ENCODE results near the gene EPN1.
"Not testable (repeated sequence)": the region's sequence is repeated elsewhere in the genome, so short reads cannot be mapped to it uniquely, and the experiment has no call there.

Gene EPN1

DNA sequence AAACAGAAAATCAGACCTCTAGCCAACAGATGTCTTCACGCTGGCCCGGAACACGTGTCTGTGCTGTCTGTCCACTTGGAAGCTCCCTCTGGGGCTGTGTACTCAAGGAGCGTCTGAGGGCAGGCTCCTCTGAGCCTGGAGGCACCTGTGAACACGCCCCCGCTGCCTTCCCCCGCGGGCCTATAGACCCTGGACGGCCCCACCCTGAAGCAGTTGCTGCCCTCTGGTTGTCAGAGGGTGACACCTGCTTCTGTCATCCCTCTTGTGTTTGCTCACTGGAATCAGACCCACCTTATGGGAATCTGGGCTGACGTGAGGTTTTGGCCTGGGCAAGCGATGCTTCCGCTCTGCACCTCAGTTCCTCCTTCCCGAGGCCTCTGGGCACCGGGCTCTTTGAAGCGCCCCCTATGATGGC is 19.2 kb downstream of the EPN1 start:
- DNase-seq: no peak

DNA sequence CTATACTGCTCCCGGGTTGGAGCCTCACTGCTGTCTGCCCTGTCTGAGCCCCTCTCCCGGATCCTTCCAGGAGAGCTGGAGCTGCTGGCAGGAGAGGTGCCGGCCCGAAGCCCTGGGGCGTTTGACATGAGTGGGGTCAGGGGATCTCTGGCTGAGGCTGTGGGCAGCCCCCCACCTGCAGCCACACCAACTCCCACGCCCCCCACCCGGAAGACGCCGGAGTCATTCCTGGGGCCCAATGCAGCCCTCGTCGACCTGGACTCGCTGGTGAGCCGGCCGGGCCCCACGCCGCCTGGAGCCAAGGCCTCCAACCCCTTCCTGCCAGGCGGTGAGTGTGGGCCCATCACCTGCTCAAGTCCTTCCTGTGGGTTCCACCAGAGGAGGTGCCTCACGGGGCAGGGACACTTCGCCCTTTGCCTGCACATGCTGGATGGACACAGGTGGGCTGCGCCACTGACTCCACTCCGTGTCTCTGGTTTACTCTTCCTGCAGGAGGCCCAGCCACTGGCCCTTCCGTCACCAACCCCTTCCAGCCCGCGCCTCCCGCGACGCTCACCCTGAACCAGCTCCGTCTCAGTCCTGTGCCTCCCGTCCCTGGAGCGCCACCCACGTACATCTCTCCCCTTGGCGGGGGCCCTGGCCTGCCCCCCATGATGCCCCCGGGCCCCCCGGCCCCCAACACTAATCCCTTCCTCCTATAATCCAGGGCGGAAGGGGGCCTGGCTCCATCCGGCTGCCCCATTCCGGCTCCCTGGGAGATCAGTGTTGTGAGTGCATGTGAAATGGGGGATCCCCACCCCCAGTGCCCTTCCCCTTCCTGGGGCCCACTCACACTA is 19.8 kb downstream of the EPN1 start:
- DNase-seq: no peak

DNA sequence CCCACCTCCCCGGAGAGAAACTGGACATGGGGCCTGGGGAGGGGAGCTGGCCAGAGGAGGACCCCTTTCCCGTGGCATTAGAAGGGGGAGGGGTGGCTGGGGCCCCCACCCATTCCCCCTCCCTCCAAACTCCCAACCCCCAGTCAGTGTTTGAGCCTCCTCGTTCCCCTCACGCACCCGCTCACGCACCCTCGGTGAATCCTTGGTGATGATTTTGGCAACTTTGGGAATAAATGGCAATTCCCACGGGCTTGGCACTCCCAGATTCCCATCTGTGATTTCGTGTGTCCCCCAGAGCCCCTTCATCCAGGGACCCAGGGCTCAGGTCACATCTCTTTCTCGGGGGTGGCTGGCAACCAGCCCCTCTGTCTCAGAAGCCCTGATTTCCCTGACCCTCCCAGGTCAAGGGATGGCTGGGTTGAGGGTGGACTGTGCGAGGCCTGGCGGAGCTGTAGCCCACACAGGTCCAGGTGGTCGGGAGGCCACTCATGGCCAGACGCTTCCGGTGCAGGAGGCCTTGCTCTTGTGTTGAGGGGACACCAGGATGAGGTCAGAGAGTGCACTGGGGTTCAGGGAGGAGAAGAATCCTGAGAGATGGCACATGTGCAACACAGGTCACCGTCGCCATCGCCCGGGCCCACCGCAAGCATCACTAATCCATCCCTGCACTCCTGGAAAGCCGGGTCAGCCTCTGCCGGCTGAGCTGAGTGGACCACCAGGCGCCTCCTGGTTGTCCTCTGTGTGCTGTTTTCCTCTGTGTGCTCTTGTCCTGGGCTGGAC is 20.7 kb downstream of the EPN1 start:
- DNase-seq: no peak

DNA sequence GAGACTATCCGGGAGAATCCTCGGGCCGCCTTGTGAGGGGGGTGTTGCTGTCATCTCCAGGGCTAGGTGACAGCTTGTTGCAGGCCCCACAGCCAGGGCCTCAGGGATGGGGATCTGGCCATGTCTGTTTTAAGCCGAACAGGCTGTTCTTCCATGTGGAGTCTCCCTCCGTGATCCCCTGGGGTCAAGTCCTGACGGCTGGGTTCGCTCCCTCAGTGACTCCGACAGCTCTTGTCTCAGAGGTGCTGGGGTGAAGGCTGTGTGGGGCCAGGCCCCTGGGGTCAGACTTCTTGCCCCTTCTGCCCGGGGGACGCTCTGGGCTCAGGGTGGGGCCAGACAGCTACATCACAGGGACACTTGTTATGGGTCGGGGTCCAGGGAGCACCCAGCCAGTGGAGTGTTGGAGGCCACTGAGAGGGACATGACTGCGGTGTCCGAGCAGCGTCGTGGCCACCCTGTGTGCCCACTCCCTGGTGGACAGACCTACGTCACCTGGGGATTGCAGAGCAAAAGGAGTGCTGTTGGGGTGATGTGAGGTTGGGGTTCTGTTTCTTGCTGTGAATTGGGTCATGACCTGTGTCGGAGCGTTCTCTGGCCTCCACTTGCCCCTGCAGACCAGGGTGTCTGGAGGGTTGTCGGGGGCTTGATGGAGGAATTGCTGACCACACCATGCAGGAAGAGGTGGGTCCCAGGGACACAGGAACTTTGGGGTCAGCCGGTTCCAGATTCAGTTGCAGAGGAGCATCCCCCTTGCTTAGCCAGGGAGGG is 21.5 kb downstream of the EPN1 start:
- no peak for DNase-seq

DNA sequence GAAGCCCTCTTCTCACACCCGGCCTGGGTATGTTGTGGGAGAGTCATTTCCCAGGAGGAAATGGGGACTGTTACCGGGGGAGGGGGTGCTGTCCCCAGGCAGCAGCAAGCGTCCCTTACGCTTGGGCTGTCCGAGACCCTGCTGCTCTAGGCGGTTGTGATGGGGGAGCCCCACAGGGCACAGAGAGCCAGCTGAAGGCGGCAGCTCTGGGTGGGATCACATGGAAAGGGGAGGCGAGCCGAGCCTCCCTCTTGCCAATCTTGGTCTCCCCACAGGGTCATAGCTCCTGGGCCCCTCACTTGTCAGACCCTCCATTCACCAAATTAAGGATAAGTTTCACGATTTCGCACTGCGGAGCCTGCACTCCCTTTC is 22.0 kb downstream of the EPN1 start:
- DNase-seq: no peak

DNA sequence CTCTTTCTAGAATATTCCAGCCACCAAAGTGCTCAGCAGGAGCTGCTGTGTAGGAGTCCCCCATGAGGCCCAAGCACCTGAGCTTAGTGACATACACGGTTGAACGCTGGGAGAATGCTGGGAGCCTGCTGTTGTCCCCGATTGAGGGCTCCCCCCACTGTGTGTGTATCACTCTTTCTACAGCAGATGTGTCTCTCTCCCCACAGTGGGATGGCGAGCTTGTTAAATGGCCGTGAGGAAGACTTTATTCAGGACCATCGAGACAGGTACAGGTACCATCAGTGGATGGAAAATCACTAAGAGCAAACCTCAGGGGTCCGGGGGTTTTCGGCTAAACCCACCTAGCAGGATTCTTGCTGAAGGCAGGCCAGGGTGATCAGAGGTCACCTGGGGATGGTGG is 22.7 kb downstream of the EPN1 start:
- DNase-seq: no peak

DNA sequence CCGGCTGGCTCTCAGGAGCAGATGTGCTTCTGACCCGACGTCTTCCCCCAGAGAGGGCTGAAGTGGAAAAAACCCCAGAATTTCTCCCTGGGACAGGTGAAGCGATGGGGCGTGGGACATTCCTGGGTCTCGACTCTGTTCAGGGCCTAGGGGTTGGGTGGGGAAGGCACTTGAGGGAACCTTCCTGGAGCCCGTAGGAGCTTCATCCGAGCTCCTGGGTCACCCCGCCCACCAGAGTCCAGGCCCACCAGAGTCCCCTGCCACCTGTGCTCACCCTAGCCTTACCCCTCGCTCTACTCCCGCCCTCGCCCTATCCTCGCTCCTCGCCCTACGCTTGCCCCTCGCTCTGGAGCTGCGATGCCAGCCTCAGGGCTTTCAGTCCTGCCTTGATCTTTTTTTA is 23.2 kb downstream of the EPN1 start:
- DNase-seq: no peak

DNA sequence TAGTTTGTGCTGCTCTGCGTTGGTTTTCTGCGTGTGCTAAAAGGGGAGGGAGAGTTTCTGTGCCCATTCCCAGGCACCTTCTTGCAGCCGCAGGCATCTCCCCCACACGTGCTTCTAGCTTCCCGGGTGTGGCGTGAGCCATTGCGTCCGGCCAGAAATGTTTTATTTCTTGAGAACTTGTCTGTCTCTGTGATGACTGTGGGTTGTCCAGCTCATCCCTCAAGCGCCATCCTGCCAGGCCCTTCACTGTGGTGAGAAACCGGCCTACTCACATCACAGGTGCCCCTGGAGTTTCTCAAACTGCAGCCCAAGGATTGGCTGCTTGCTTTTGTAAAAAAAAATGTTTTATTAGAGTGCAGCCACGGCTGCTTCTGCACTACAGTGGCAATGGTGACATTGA is 24.2 kb downstream of the EPN1 start:
- no peak for DNase-seq

DNA sequence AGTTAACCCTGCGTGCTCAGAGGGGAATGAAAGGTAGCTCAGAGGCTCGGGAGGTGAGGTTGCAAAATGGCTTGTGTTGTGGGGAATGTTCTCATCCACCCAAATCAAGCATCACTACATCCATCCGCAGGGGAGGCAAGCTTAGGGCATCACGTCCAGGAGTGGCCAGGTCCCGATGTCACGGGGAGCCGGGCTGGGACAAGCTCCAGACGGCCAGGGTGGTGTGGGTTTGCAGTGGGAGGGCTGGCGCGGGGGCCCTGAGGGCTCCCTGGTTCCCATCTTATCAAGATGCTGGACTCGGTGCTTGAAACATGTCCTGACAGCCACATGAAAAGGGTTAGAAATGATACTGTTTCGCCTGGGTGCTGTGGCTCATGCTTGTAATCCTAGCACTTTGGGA is 25.8 kb downstream of the EPN1 start:
- no peak for DNase-seq

DNA sequence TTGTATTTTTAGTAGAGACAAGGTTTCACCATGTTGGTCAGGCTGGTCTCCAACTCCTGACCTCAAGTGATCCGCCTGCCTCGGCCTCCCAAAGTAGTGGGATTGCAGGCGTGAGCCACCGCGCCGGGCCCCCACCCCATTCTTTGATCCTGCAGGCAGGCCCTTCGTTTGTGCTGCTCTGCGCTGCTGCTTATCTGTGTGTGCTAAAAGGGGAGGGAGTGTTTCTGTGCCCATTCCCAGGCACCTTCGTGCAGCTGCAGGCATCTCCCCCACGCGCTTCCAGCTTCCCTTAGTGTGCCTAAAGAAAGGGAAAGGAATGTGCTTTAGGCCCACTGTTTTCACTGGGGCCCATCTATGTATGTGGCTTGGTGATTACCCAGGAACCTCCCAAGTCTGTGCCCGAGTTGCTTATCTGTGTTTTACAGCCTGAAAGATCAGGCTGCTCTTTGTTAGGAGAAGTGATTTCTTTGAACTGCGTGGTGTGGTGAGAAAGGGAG is 27.2 kb downstream of the EPN1 start:
- no peak for DNase-seq

DNA sequence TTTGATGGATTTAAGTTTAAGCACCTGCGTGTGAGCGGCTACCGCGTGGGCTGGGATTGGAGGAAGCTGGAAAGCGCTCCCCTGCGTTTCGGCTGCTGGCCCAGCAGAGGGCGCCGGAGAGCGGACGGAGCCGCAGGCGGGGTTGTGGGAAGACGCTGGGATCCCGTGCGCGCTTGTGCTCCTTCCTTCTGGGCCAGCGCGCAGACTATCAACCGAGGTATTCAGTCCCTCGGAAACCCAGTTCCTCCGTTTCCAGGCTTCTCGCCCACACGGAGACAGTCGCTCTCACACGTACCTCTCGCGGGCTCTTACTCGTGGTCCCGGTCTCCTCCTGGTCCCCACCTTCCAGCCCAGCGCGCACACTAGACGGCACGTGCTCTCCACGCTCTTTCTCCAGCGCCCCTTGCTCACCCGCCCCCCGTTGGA is 28.8 kb downstream of the EPN1 start:
- no peak for DNase-seq

DNA sequence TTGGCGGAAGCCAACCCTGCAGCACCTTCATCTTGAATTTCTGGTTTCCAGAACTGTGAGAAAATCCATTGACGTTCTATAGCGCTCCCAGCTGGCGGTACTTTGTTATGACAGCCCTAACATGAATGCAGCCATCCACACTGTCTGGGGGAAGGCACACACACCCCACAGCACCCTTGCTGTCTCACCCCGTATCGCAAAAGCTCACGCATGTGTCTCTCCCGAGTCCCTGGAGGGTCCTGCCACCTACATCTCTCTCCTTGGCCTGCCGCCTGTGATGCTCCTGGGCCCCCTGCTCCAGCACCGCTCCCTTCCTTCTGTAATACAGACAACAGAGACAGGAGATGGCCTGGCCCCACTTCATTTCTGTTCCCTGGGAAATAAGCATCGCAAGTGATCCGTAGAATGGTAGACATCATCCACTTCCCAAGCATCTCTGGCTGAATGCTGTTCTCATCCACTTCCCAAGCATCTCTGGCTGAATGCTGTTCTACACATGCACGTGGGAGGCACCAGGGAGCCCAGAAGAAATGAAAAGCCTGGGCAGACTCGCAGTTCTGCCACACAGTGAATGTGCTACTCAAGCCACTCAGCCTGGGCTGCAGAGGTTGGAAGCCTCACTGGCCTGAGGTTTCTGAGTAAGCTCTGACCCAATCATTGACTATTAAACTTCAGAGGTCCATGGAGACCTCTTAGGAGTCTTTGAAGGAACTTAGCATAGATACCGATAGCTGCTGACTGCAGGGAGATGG is 29.6 kb downstream of the EPN1 start:
- no peak for DNase-seq

DNA sequence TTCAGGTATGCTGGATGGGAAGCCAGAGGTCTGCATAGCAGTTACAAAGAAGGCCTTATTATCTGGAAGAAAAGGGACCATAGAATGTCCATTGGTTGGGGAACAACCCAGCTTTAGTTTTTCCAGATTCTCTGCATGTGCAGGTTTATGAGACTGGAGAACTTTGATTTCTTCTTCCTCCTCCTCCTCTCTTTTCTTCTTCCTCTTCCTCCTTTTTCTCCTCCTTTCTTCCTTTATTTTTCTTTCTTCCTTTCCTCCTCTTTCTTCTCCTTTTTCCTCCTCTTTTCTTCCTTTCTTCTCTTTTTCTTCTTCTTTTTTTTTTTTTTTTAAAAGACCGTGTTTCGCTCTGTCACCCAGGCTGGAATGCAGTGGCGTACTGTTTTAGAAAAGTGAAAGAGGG is 30.9 kb downstream of the EPN1 start:
- no peak for DNase-seq

DNA sequence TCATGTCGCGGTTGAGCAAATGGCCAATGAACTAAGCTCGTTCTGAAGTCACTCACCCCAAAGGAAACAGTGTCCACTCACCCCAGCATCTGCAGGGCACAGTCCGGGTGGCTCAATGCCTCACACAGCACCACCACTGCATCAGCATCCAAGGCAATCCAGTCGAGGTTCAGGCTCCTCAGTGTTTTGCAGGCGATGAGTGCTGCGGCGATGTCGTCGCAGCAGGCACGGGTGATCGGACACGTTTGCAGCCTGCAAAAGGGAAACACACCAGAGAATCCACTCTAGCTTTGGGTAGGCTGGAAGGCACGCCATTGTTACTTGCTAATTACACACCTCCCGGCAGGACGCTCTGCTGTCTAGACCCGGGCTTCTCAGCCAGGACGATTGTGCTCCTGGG is 36.7 kb downstream of the EPN1 start:
- no peak for DNase-seq

DNA sequence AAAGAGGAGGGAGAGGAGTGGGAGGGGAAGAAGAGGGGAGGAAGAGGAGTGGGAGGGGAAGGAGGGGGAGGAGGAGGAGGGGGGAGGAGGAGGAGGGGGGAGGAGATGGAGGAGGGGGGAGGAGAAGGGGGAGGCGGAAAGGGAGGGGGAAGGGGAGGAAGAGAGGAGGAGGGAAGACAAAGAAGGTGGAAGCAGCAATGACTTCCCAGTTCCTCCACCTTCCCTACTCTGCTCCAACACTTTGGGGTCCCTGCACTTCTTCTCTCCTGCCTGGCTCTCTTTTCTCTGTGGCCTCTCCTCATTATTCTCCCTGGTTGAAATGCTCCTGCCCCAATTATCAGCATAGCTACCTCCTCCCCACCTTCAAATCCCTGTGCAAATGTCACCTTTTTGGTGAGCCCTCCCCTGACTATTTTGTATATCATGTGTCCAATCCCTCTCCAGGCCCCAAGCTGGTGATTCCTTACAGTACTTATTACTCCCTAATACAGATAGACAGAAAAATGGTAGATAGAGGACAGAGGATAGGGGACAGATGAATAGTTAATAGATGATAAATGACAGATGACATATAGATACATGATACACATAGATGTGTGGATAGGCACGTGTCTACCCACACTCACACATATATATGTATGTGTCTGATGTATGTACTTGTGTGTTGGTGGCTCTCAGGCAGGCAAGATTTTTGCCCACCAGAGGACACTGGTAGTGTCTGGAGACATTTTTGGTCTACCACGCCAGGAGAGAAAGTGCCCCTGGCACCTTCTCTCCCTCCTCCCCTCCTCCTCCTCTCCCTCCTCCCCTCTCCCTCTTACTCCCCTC is 38.0 kb downstream of the EPN1 start:
- no peak for DNase-seq

DNA sequence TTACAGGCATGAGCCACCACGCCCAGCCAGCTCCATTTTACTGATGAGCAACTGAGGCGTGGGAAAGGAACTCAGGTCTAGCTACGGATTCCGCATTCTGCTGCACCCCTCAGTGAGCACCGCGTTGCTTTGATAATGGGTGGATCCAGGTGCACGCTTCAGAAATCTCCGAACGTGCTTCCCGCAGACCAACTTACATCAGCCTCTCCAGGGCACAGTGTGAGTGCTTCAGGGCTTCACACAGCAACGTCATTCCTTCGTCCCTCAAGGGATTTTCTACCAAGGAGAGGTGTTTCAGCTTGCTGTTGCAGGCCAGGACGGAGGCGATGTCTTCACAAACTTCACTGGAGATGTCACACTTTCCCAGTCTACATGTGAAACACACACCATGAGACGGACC is 41.5 kb downstream of the EPN1 start:
- no peak for DNase-seq

DNA sequence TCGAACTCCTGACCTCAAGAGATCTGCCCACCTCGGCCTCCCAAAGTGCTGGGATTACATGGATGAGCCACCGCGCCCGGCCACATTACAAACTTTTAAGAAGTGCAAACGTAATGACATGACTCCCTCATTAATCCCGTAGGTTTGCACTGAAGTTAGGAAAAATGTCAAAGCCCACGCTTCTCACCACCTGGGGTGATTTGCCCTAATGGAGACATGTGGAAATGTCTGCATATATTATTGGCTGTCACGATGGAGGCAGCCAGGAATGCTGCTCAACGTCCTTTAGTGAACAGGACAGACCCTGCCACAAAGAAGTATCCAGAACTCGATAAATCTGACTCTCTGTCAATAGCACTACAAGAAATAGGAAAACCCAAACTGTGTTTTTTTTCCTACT is 42.2 kb downstream of the EPN1 start:
- DNase-seq: no peak

DNA sequence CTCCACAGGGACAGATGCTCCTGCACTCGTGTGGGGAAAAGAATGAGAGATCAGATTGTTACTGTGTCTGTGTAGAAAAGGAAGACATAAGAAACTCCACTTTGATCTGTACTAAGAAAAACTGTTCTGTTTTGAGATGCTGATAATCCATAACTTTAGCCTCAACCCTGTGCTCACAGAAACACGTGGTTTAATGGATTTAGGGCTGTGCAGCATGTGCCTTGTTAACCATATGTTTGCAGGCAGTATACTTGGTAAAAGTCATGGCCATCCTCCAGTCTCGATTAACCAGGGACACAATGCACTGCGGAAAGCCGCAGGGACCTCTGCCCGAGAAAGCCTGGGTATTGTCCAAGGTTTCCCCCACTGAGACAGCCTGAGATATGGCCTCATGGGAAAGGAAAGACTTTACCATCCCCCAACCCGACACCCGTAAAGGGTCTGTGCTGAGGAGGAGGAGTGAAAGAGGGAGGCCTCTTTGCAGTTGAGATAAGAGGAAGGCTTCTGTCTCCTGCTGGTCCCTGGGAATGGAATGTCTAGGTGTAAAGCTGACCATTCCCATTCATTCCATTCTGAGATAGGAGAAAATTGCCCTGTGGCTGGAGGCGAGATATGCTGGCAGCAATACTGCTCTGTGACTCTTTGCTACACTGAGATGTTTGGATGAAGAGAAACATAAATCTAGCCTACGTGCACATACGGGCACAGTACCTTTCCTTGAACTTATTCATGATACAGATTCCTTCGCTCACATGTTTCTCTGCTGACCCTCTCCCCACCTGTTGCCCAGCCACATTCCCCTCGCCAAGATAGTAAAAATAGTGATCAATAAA is 43.1 kb downstream of the EPN1 start:
- not testable (repeated sequence) for DNase-seq

DNA sequence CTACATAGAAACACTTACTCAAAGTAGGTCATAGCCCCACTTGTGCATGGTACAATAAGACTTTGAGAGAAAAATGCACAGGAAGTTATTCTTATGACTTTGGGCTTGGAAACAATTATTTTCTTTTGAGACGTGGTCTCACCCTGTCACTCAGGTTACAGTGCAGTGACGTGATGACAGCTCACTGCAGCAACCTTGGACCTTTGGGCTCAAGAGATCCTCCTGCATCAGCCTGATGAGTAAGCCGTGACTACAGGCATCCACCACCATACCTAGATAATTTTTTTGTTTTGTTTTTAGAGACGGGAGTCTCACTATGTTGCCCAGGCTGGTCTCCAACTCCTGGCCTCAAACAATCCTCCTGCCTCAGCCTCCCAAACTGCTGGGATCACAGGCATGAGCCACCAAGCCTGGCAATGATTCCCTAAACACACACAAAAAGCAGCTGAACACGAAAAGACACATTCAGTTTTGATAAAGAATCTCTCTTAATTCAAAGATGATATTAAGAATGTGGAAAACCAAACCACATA is 45.3 kb downstream of the EPN1 start:
- no peak for DNase-seq

DNA sequence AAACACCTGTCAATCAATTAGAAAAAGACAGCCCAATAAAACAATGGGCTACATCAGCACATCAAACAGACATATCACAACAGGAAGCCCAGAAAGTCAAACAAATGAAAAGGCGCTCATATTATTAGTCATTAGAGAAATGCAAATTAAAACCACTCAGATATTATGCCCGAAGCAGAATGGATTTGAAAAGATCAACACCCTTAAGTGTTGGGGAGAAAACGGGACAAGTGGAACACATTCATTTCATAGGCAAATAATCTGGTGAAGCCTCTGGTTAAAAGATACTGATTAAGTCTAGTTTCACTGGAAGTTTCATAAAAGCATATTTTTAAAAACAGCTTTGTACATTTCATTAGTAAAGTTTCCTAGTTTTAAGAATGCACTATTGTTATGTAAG is 45.8 kb downstream of the EPN1 start:
- DNase-seq: no peak

DNA sequence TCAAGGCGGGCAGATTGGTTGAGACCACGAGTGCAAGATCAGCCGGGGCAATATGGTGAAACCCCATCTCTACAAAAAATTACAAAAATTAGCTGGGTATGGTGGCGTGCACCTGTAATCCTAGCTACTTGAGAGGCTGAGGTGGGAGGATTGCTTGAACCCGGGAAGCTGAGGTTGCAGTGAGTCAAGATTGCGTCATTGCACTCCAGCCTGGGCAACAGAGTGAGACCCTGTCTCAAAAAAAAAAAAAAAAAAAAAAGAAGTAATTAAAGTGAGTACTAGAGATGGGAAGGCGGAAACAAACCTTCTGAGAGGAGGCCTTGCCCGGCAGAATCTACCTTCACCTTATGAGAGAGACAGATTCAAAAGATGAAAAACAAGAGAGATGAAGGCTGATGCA is 48.5 kb downstream of the EPN1 start:
- no peak for DNase-seq
